ENCODE data around the gene NHP2.

NHP2 gene

GRCh38 chr5:178114325-178115135, 39.2 kb downstream of the NHP2 start:
- peak; percentile 49 for DNase-seq (ENCODE audit: low spot score)

- DNase-seq (ENCODE audit: low spot score): peak; percentile 37
These were observed 39.8 kb downstream of the NHP2 start for GRCh38 chr5:178113841-178114324.

GRCh38 chr5:178113141-178113787, 40.4 kb downstream of the NHP2 start, which contains the start of gene N4BP3:
Gene N4BP3 (plus strand): TSS chr5:178113532. CDS start chr5:178119584, 6,052 bp downstream.
- DNase-seq (ENCODE audit: low spot score): peak; percentile 87

GRCh38 chr5:178112545-178112944, 41.1 kb downstream of the NHP2 start:
- no peak for DNase-seq (ENCODE audit: low spot score)

- no peak for DNase-seq (ENCODE audit: low spot score)
These were observed 41.8 kb downstream of the NHP2 start for GRCh38 chr5:178111925-178112324.

- DNase-seq (ENCODE audit: low spot score): no peak
These were observed 43.2 kb downstream of the NHP2 start for GRCh38 chr5:178110511-178110910.

GRCh38 chr5:178108966-178109365, 44.7 kb downstream of the NHP2 start:
- DNase-seq (ENCODE audit: low spot score): peak; percentile 45

GRCh38 chr5:178108446-178108845, 45.2 kb downstream of the NHP2 start:
- no peak for DNase-seq (ENCODE audit: low spot score)

- DNase-seq (ENCODE audit: low spot score): no peak
These were observed 45.9 kb downstream of the NHP2 start for GRCh38 chr5:178107756-178108310.

GRCh38 chr5:178106556-178107239, 47.0 kb downstream of the NHP2 start:
- DNase-seq (ENCODE audit: low spot score): no peak

- no peak for DNase-seq (ENCODE audit: low spot score)
These were observed 47.6 kb downstream of the NHP2 start for GRCh38 chr5:178106086-178106485.

GRCh38 chr5:178104492-178104891, 49.2 kb downstream of the NHP2 start:
- no peak for DNase-seq (ENCODE audit: low spot score)

- no peak for DNase-seq (ENCODE audit: low spot score)
These were observed 50.1 kb downstream of the NHP2 start for GRCh38 chr5:178103612-178104011.

Measured in germinal center (tissue), 1 donor.